Measurements from ENCODE around the gene TNFAIP1.

The TNFAIP1 gene

DNA sequence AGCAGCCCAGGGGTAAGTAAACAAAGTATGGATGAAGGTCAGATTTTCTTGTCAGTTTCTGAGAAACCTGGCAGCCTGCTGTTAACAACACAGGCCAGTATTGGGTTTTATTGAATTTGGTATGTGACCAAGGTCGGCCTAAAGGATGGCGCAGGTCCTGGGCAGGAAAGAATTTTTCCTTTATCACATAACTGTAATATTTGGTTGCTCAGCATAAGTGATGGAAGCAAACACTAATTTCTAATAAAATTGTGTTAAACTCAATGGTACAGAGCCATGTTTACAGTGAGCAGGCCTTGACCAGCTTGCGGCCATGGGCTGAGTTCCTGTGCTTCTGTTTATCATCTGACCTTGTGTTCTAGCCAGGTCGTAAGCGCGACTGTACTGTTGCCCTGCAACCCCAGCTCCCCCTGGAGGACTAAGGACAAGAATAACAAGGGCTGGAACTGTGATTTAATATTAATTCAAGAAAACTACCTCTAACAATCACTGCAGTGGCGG lies 11.2 kb downstream of the TNFAIP1 start:
- DNase-seq, result no peak

DNA sequence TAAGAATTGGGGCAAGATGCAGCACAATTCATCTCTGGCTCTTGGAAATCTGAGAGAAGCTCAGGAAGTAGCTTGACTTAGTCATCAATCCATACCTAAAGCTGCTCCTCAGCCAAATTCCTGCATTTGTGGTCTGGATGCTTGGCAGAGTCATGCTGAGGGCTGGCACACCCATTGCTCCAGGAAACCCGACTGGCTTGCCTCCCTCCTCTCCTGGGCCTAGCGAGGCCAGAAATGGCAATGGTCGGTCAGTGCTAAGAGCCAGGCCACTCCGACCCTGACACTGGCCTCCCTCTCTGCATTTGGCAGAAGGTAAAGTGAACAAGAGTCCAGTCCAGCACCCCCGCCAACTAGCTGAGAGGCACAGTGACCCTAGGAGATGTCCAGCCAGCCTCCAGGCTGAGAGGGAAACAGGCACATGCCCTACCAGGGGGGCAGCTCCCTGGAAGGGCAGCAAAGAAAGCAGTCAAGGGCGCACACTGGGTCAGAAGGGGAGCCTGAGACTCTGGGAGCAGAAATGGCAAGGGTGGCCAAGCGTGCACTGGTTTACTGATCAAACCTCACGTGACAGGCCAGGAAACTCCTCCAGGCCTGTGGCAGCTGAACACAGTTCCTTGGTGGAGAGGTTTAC lies 11.8 kb downstream of the TNFAIP1 start:
- DNase-seq, result no peak

- DNase-seq, result no peak
Measured at GRCh38 chr17:28348979-28349378, 13.4 kb downstream of the TNFAIP1 start.

DNA sequence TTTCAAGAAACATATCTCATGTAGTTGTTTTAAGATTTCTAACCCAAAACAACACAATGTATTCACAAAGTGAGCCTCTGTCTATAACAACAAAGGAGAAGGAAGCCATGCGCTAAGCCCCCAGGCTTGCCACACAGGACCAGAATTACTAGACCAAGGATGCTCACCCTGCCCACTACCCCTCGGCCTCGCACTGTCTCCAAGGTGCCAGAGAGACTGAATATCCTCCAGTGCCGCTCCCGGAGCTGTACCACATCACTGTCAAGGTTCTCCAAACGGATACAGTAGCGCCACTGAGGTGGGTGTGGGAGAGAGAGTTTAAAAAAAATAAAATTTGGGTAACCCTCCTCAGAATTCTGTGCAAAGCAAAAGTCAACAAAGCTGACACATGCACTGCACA lies 14.7 kb downstream of the TNFAIP1 start:
- no peak for DNase-seq

- DNase-seq, result peak; percentile 97
Measured at GRCh38 chr17:28357061-28357900, 21.7 kb downstream of the TNFAIP1 start, which contains the start of gene POLDIP2. TSS of gene POLDIP2 (minus strand) at chr17:28357527. CDS start at chr17:28357448, 79 bp downstream.

DNA sequence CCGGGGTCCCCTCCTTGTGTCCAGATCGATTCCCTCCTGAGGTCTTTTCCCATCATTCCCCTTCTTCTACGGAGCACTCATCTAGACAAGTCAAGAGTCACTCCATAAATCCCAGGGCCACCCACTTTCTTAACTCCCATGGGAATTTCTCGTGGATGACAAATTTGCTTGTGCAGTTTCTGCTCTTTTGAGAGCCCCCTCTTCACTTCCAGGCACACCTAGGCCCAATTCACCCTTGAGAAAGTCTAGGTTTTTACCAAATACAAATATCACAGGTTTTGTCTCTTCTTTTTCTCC lies 22.3 kb downstream of the TNFAIP1 start:
- DNase-seq, result no peak

GRCh38 chr17:28363186-28363585 lies 27.6 kb downstream of the TNFAIP1 start:
- no peak for DNase-seq

DNA sequence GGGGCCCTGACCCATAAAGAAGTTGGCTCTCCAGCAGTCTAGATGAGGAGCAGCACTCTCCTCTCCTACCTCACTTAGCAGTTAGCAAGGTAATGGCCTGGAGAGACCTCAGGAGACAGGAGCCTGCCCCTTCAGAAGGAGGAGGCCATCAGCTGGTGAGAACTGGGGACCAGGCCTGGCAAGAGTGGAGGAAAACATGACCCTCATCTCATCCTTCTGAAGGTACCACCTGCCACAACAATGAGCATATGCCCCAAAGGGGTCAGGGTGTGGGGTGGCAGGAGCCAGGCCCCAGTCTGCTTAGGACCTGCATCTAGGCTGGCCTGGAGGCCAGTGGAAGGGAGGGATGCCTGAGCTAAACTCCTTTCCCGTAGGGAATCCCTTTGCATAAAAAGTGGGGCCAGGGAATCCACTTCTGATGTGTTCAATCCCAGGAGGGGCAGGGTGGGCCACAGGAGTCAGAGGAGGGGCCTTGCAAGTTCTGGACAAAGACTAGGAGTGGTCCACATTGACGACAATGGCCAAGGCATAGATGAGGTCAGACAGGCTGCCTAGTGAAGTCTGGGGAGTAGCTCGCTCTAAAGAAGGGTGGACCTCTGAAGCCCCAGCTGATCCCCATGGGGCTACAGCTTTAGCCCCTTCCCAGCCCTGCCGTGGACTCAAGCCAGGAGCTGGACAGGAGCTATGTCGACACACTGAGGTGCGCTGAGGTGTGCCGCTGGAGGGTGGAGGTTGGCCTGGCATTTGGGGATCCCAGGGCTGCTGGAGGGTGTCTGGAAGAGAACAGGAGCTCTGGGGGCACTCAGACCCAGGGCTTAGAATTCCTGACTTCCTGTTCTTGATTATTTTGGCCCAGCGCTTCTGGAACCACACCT lies 28.5 kb downstream of the TNFAIP1 start:
- DNase-seq, result no peak

- no peak for DNase-seq
Measured at GRCh38 chr17:28364665-28365363, 29.3 kb downstream of the TNFAIP1 start, which contains the start of gene SEBOX. TSS of gene SEBOX (minus strand) at chr17:28365199. CDS start at chr17:28365151, 48 bp downstream.

GRCh38 chr17:28365487-28365886 lies 29.9 kb downstream of the TNFAIP1 start:
- DNase-seq, result no peak

GRCh38 chr17:28366605-28367004 lies 31.0 kb downstream of the TNFAIP1 start:
- DNase-seq, result no peak

GRCh38 chr17:28367641-28368305 lies 32.2 kb downstream of the TNFAIP1 start:
- no peak for DNase-seq

GRCh38 chr17:28368306-28368831 lies 32.8 kb downstream of the TNFAIP1 start:
- no peak for DNase-seq

DNA sequence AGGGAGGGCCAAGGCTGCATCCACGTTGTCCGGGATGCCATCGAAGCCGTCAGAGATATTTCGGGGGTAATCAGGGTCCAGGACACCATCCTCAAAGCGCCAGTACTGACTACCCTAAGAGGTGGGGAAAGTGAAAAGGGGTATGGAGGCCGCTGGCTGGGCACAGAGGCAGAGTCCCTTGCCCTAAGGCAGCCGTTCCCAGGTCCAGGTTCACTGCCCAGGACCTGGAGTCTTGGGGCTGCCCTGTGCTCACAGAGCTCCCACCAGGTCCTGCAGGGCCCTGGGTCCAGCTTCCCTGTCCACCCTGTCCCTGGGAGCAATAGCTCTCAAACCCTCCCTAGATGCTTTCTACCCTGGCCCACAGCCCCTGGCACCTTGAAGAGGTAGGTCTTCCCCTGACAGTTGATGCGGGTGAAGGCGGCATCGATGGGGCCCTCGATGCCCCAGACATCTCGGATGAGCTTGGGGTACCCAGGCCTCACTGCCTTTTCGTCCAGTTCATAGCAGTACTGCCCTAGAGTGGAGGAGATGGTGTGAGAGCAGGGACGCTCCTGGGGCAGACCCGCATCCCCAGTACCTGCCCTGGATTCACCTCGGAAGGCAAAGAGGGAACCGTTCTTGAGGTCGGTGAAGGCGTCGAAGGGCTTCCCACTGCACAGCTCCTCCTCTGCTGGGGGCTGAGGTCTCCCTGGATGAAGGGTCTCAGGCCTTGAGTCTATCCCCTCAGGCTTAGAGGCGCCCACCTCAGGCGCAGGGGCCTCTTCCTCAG lies 33.5 kb downstream of the TNFAIP1 start:
- no peak for DNase-seq

DNA sequence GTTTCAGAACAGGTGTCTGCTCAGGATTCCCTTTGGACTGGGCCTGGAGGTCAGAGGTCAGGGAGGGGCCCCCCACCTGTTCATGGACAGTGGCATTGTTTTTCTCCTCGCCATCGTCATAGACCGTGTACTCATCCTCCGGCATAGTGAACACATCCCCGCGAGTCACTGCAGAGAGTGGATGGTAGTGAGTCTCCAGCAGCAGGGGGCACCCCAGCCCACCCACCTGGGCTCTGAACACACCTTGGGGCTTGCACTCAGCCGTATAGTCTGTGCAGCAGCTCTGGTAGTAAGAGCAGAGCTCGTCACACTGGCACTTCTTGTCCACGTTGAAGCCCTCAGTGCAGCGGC lies 34.1 kb downstream of the TNFAIP1 start:
- DNase-seq, result no peak

DNA sequence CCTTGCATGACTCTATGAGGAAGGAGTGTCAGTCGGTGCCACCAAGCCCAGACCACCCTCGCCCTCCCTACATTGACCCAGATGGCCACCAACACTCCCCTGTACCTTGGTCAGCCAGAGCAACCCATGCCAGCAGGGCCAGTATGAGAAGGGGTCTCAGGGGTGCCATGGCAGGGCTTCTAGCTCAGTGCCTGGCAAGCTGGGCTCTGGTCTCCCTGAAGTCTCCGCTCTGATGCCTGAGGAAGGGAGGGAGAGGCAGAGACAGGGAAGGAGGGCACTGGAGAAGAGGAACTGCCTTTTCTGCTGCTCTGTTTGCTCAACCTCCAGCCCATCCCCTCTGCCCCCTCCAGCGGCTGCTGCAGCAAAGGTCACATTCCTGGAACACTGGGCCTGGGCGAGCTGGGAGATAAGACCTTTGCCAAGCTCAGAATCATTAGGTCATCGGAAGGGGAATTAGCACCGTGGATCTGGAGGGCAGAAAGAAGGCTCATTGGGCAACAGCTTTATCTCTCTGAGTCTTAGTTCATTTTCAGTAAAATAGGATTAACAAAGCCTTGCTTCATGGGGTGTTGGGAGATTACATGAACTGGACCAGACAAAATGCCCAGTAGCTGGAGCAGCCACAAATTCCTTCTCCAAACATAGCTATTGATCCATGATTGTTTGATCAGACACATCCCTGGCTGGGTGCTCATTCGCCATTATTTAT lies 34.6 kb downstream of the TNFAIP1 start, which contains the start of gene VTN:
VTN (minus strand) TSS at position 273 of the 709 bp plus-strand sequence; CDS start at position 169, 104 bp downstream.
- no peak for DNase-seq

DNA sequence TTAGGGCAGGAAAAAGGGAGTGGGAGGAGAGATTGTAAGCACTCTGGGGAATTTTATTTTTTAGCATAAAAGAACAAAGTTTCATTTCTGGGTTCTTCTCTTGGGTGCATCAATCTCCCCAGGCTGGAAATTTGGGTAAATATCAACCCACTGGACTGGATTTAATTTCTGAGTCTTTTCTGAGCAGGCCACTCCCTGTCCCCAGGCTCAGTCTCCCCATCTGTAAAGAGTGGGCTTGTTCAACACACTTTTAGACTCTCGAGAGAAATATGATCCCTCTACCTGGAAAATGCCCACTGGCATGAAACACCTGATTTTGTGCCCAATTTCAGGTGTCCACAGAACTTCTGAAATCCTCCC lies 35.2 kb downstream of the TNFAIP1 start:
- no peak for DNase-seq

GRCh38 chr17:28371245-28372202 lies 36.0 kb downstream of the TNFAIP1 start, which contains the start of gene SARM1:
TSS of gene SARM1 (plus strand) at chr17:28371694. CDS start at chr17:28372033, 339 bp downstream.
- peak; percentile 88 for DNase-seq
